ENCODE measurements around the gene PRRG3.
"Not testable (repeated sequence)": the region's sequence is repeated elsewhere in the genome, so short reads cannot be mapped to it uniquely, and the experiment has no call there.

Gene PRRG3

DNA sequence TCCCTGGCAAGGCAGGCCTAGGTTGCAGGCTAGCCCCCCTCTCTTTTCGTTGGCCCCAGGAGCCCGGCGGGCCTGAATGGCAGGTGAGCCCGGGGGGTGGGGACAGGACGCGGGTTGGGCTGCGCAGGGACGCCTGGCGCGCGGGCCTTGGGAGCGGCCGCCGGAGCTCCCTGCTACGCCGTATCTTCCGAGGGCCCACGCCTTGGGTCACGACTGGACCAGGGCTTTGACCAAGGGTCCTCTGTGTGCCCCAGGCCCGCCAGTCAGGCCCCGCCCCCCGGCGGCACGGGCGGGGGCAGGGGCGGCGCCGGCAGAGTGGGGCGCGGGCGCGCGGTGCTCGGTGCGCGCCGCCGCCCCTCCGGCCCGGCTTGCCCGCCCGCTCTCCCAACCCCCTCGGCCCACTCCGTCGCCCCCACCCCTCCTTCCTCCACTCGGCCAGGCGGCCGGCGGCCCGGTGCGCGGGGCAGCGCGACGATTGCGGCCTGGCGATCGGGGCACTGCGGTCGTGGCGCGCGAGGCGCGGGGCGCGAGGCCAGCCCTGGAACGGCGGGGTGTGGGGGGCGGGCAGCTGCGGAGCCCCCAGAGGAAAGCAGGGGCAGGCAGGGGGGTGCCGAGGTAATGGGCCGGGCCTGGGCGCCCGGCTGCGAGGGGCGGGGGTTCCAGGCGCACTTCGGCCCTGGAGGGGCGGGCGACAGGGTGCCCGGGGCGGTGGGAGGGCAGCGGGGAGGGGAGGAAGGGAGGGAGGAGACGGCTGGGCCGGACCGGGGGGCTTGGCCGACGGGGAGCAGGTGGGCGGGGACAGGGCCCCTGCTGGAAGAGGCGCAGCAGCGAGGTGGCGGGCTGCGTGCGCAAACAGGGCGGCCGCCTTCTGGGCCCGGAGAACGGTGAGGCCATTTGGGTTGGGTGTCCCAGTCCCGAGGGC lies at the start of gene PRRG3:
TSS of gene PRRG3 (plus strand) at position 798 of the 922 bp plus-strand sequence. CDS start 3,357 bp downstream, outside the sequence.
- no peak for DNase-seq

DNA sequence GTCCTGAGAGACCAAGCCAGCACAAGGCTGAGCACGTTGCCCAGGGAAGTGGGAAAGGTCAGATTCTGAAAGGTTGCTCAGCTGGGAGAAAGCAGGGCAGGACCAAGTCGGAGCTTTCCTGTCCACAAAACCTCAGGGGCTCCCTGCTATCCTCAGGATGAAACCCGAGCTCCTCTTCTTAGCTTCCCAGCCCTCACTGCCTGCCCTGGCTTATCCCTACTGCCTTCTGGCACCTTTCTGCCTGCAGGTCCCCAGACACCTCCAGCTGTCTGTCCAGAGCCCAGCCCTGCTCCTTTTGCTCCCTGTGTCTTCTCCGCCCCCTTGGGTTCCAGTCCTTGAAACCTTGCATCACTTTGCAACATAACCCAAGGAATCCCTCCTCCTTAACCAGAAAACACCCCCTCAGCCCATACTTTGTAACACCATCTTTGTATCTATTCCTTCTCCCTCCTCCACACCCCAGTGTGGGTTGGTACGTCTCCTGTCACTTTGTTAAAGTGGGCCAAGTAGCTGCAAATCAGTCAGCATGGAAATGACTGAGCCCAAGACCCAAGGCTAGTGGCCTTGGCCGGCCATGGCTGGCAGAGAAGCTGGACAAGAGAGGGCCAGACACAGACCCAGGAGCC lies 20.0 kb upstream of the PRRG3 start:
- DNase-seq: no peak

DNA sequence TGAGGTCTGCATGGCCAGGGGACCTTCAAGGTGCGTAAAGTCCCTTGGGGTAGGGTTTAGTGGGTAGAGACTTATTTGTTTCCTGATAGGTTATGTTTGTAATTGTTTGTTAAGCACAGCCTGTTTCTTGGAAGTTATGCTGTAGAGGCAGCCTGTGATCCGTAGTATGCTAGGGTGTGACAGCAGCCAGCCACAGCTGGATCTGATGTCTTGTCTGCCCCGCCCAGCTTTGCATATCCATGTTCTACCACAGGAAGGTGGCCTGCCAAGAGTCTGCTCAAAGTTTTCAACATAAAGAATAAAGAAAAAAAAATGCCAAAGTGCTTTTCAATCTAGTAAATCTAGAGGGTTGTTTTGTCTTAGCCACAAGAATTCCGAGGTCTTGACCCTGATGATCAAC lies 19.1 kb upstream of the PRRG3 start:
- DNase-seq: no peak

DNA sequence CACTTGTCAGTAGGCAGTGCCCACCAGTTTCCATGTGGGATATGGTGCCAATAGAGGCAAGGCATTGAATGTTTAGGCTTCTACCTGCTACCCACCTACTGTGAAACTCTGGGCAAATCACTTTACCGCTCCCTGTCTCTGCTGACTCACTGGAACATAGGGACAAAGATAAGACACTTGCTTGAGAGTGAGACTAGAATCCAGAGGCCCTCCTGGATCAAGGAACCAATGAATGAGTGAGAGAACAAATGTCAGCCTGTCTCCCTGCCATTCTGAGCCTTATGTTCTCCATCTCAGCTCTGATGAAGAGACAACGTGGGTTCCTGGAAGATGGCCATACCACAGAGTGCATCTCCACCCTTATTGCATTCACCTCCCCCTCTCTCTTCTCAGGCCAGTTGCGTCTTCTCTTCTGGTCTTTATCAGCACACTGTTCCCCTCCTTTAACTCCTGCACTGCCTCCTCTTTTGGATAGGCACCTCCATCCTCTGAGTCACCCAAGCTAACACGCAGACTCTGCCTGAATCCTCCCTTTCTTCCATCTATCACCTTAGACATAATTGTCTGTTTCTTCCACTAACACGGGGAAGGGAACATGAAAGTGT lies 15.4 kb upstream of the PRRG3 start:
- no peak for DNase-seq

DNA sequence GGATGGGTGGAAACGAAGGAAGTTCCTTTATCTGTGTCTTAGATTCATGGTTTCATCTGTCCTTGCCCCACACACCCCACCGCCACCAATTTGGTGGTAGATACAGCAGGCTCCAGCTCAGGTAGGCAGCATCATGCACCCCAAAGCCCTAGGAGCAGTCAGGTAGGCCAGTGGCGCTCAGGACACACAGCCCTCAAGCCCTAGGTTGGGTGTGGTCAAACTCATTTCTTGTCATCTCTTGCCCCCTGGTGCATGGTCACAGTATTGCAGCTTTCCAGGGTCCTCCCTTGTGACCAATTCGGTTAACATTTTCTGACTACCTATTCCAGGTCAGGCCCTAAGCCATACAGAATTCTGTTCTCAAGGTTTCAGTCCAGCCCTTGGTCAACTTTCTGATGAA lies 14.5 kb upstream of the PRRG3 start:
- DNase-seq: peak; percentile 66 to 69

DNA sequence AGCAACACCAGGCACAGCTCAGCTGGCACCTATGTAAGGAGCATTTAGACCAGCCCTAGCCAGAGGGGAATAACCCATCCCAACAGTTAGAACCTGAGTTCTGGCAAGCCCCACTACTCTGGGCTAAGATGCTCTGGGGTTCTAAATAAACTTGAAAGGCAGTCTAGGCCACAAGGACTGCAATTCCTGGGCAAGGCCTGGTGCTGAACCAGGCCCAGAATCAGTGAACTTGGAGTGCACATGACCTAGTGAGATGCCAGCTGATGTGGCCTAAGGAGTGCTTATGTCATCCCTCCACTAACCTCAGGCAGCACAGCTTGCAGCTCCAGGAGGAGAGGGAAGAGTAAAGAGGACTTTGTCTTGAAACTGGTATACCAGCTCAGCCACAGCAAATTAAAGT lies 7.6 kb upstream of the PRRG3 start:
- DNase-seq: no peak

DNA sequence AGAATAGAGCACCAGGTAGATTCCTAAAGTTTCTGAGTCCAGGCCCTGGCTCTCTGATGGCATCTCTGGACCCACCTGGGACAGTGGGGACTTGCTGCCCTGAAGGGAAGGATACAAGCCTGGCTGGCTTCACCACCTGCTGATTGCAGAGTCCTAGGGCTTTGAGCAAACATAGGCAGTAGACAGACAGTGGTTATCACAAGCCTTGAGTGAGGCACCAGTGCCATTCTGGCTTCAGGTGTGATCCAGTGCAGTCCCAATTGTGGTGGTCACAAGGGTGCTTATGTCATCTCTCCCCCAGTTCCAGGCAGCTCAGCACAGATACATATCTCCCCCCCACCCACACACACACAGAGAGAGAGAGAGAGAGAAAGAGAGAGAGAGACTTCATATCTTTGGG lies 6.6 kb upstream of the PRRG3 start:
- no peak for DNase-seq

DNA sequence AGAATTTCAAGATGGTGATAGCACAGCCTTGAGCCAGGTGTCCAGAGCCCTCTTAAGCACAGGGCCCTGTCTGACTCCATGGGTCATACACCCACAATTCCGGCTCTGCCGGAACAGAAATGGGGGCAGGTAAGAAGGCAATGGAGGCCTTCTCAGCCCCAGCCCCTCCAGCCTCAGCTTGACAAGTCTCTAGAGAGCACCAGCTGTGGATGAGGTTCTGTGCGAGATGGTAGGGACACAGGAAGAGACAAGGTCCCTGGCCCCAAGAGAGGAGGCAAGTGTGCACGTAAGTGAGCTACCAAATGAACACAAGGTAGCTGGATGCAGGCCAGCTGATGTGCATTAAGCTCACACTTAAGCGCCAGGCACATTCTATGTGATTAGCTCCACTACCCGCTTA lies 2.4 kb upstream of the PRRG3 start:
- DNase-seq: no peak

DNA sequence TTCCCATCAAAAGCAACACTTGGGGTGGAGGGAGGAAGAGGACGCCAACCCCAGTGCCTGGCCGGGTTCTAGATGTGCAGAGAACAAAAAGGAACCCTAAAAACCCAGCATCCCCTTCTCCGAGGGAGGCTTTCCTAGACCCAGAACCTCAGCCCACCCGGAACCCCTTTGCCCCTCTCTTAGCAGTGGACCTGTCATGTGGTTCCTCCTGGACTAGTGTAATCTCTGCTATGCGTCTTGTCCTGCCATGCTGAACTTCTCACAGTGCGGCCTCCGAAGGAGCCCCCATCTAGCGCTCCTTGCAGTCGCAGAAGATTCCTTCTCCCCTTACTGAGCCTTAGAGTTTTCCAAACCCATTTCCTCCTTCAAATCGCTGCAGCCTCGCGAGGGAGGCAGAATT lies 1.1 kb upstream of the PRRG3 start:
- no peak for DNase-seq

DNA sequence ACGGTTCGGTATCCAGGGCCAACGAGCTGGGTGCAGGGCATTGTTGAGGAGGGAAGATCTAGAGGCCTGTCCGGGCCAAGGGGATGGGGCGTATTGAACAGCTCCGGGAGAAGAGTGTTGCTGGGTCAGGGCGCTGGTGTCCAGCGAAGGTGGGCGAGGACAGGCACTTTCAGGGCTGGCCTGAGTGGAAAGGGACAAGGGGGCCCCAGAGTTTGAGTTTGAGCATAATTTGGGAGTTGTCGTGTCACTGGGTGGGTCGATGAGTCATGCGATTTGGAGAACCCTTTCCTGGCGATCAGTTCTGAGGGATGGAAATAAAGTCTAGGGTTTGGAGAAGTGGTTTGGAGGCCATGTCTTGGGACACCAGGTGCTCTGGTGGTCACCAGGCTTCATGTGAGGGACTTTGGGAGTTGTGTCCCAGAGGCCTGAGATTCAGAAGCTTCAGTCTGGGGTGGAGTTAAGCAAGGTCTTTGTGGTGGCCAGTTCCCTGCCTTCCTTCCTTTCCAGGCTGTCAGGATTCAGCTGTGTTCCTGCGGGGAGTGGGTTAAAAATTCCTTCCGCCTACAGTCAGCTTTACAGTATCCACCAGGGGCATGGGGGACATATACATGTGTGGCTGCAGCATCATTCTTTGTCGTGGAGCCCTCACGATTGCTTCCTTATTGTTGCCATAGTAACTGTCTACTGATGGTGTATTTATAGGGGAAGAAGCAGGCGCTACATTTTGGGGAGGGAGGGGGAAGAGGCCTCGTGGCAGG lies 504 bp downstream of the PRRG3 start:
- DNase-seq: no peak

DNA sequence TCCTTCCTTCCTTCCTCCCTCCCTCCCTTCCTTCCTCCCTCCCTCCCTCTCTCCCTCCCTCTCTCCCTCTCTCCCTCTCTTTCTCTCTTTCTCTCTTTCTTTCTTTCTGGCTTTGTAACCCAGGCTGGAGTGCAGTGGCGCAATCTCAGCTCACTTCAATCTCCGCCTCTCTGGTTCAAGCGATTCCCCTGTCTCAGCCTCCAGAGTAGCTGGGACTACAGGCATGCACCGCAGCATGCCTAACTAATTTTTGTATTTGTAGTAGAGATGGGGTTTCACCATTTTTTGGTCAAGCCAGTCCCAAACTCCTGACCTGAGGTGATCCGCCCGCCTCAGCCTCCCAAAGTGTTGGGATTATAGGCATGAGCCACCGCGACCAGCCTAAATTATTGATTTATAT lies 1.8 kb downstream of the PRRG3 start:
- not testable (repeated sequence) for DNase-seq

DNA sequence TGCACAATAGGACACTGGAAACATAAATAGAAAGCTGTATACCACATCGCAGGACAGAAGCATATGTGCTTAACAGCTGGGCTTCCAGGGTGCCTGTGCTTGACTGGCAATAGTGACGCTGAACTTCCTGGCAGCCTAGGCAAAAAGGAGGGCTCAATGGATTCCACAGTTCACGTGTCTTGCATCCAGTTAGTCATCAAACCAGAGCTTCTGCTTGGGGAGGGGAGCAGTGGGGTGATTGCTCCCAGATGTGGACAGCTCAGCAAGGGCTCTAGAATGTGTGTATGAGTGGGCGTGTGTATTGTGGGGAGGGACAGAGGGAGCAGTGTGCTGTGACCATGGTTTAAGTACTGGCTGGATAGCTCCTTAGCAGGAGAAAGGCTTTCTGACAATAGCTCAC lies 2.3 kb downstream of the PRRG3 start:
- no peak for DNase-seq

DNA sequence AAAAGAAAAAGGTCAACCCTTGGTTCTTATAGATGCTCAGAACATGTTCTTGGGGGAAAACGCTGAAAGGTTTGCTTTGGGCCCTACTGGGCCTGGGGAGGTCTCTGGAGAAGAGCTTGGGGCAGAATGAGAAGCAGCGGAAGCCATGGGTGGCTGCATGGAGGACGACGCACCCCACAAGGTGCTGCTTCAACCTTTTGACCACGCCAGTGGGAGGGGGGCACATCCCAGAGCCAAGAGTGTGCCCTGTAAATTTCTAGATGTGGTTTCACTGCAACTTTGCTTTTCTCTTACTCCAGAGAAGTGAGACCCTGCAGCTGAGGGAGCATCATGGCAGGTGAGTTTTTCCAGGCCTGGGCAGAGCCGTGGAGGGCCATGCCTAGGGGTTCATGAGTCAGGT lies 3.2 kb downstream of the PRRG3 start:
- DNase-seq: no peak

DNA sequence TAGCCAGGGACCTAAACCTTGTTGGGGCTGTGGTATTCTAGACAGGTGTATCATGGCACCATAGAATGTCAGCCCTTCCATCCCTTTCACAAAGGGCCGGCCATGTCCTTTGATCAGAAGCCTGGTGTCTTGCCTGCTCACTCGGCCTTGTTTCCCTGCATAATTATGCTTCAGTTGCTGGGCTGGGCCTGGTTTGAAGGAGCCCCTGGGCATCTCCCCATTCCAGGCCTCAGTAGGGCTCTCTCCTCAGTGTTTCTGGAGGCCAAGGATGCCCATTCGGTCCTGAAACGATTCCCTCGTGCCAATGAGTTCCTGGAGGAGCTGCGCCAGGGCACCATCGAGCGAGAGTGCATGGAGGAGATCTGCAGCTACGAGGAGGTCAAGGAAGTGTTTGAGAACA lies 4.5 kb downstream of the PRRG3 start:
- DNase-seq: no peak

DNA sequence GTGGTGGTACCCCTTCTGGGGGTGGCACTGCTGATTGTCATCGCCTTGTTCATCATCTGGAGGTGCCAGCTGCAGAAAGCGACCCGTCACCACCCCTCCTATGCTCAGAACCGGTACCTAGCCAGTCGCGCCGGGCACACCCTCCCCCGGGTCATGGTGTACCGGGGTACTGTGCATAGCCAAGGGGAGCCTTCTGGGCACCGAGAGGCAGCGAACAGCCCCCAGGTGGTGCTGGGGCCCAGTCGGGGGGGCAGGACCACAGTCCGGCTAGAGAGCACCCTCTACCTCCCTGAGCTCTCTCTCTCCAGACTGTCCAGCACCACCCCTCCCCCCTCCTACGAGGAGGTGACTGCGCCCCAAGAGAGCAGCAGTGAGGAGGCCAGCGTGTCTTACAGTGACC lies 5.3 kb downstream of the PRRG3 start:
- DNase-seq: no peak

DNA sequence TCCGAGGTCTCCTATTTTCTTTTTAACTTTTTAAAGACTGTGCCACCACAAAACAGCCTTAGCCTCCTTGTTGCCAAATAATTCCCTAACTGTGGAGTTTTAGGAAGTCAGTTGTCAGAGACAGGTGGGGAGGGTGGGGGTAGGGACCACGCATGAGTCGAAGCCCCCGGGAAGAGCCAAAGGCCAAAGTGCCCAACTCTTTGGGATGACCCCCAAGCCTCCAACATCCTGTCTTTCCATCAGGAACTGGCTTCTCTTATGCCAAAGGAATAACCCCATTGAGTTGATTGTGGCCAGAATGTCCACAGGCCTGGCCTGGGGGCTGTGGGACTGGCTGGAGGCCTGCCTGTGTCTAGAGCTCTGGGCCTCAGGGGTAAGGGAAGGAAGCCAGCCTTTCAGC lies 5.8 kb downstream of the PRRG3 start:
- DNase-seq: no peak

DNA sequence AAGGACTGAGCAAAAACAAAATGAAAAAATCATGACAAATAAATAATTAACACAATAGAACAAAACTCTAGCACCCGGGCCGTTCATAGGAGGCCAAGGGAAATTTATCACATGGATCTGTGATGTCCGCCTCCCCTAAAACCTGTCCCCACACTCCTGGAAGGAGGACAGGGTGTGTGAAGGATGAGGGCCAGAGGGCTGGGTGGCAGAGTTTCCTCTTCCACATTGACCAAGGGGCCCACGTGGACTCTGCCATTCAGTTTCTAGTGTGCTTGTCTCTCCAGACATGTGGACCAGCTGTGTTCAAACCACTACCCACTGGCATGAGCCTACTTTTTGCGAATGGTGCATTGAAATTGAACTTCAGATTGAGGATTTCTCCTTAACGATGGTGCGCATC lies 6.3 kb downstream of the PRRG3 start:
- DNase-seq: no peak

DNA sequence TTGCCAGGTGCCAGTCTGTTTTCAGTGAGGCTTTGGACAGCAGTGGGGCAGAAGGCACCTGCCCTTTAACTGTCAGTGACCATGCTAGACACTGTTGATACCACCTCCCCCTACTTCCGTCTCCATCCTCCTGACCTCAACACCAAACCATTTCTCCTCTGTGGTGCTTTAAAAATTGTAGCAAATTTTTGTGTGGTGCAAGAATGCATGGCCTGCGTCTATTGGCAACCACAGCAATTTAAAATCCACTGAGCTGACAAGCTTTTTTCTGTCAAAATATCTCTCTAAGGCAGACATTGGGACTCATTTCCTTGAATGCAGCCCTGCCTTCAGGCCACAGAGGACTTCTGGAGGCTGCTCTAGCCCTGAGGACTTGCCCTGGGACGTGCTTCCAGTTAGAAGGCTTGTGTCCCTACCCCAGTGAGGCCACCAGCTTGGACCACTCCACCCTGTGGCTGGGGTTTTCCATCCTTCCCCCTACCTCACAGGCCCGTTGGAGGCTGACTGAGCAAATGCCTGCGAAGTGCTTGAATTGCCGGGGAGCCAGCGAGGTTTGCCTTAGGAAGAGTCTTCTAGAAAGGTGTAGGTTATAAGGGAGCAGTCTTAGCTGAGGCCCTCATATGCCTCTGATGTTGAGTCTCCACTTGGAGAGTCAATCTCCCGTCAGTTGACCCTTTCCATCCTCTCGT lies 6.9 kb downstream of the PRRG3 start:
- no peak for DNase-seq

DNA sequence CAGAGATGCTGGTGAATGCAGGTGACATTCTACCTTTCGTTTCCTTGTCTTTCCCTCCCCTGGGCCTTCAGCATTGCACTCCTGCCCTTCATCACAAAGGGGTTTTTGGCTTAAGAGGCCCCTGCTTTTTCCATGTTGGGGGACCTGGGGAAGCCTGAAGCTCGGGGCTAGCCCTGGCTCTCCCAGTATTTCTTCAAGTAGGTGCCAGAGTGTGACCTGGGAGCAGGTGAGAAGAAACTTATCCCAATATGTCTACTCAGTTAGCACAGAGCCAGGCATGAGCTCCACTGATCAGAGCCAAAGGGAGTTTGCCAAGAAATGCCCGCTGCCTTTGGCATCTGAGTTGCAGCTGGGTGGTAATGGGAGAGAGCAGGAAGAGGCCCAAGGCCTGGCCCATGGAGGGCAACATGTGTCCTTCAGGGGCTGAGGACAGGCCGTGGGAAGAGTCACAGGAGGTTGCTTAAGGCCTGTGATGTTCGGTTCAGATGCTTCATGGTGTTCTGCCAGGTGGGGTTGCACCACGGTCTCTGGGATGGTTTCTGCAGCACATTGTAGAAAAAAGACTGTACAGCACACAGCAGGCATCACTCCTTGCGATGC lies 7.6 kb downstream of the PRRG3 start:
- no peak for DNase-seq

DNA sequence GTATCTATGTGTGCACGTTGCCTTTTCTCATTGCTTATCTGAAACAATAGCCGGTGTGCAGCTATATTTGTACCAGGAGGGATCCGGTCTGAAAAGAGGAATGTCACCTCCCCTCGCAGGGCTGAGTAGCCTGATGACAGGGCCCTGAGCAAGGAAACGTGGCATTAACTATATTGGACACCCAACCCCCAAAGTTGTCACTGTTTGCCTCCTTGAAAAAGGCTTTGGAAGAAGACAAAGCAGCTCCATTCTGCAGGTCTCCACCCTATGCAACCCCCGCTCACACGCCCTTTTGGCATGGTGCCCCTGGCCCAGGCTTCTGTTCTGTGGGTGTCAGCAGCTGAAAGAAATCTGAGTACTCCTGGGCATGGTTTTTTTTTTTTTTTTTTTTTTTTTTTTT lies 8.2 kb downstream of the PRRG3 start:
- DNase-seq: no peak

DNA sequence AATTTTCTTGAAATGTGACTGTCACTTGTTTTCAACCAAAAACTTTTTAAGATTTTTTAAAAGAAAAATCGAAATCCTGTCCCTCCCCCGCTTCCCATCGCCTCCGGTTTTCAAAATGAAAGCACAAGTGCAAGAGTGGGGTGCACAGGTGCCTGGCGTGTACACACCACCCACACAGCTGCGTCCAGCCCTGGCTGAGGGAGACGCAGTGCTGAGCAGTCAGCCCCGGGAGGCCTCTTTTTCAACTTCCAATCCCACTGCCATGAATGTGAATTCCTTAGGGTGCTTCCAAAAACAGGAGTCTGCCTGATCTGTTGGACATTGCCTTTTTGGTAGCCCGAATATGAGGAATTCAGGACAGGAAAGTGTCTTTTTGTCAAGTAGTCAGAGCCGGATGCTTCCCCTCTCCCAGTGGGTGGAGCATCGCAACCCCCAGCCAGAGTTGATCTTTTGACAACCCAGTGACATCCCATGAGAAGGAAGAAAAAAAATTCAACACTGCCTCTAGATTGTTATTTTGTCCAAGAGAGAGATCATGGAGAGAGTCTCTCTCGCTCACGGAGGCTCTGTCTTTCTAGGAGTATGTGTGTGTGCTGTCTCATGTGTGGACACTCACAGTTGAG lies 8.9 kb downstream of the PRRG3 start:
- DNase-seq: no peak

DNA sequence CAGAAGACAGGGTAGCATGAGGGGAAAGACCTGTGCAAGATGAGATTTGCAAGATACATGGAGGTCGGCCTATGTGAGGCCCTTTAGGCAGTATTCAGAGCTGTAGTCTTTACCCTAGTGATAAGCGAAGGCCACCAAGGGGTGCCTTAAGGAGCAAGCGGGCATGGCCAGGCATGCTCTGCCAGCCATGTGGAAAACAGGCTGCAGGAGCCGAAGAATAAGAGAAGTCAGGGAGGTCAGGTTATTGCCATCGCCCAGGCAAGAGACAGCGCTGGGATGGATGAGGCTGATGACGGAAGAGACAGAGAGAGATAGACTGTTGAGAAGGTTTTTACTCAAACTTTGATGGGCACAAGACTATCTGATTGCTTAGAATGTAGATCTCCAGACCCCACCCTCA lies 13.6 kb downstream of the PRRG3 start:
- DNase-seq: no peak
